Measurements from ENCODE around the gene VAV1.

DNA sequence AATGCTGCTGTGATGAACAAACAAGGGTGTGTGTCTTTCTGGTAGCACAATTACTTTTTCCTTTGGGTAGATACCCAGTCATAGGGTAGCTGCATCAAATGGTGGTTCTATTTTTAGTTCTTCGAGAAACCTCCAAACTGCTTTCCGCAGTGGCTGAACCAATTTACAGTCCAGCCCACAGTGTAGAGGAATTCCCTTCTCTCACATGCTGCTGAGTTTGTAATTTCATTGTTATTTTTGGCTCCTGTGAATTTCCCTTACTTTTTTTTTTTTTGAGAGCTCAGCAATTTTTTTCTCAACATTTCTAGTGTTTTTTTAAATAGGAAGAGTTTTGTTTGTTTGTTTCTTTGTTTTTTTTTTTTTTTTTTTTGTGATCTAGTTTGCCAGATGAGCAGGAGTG lies 77.4 kb downstream of the VAV1 start:
- TF ChIP-seq CTCF (IDR thresholded peaks at IDR 0.05) (no peak), POLR2A (IDR thresholded peaks at IDR 0.05) (no peak)
